Epithelial cell of esophagus (primary cell): Measurements from ENCODE around the gene DTHD1.

Experiments
- DNase-seq: peaks from one replicate; pipeline ENCODE4 v3.0.0; 2010; ENCODE audit warnings: low read depth
- H3K4me3 ChIP-seq: 2 replicates; pipeline ENCODE4 v1.5.1; 2011; ENCODE audit warnings: mild to moderate bottlenecking, low read length, control low read depth
- CTCF ChIP-seq: IDR thresholded peaks from 2 replicates; pipeline ENCODE4 v1.5.1; 2011; ENCODE audit warnings: low read depth, mild to moderate bottlenecking, low read length, control low read depth, inconsistent platforms; ENCODE audit not compliant: insufficient read depth; ENCODE audit errors: missing control alignments

The DTHD1 gene

GRCh38 chr4:36281384-36282106 is at the start of gene DTHD1:
TSS of gene DTHD1 (plus strand) at chr4:36281616. CDS start at chr4:36281759, 143 bp downstream.
- H3K4me3 ChIP-seq, result no peak within 1 kb of the TSS
- peak; percentile 93 for DNase-seq
- no peak for TF ChIP-seq CTCF

GRCh38 chr4:36233567-36234266 is 47.7 kb upstream of the DTHD1 start:
- no peak for DNase-seq
- no peak for TF ChIP-seq CTCF
- H3K4me3 ChIP-seq, result no peak overlapping the region

GRCh38 chr4:36235306-36235705 is 46.1 kb upstream of the DTHD1 start:
- peak; percentile 89 for DNase-seq
- H3K4me3 ChIP-seq, result no peak overlapping the region
- peak; percentile 18 for TF ChIP-seq CTCF

- no peak for DNase-seq
- H3K4me3 ChIP-seq, result no peak overlapping the region
- TF ChIP-seq CTCF, result no peak
These were observed 45.3 kb upstream of the DTHD1 start for GRCh38 chr4:36236159-36236558.

- H3K4me3 ChIP-seq, result no peak overlapping the region
- no peak for DNase-seq
- no peak for TF ChIP-seq CTCF
These were observed 43.8 kb upstream of the DTHD1 start for GRCh38 chr4:36237366-36238313.

- peak overlapping the region; percentile 71 for H3K4me3 ChIP-seq
- DNase-seq, result no peak
- TF ChIP-seq CTCF, result no peak
These were observed 39.6 kb upstream of the DTHD1 start for GRCh38 chr4:36241771-36242170.
